A549 (cell line): ENCODE data around the gene PHPT1. TPM values are rescaled to one million over a fixed set of nuclear protein-coding genes. Genes with fewer than 3 reads are reported as not detected.
A peak's percentile ranks its signal among the peaks of the same experiment; 100 is the strongest.

Source experiments
- ATAC-seq, 2 experiments: fragments of 200-7000 bp in 1 of 2; fragments of >200 bp in 1 of 2; cut with Nextera tagmentation in 1 of 2; cut with Tn5 transposase in 1 of 2; 3 replicates each; pipeline versions ENCODE4 v1.8.0 to v1.9.1; 2018 to 2020; ENCODE audit warnings: mild to moderate bottlenecking in 1 of 2, moderate library complexity in 1 of 2
- CTCF ChIA-PET: fragments of 300-600 bp; sonication (Branson Sonifier 250); formaldehyde crosslinking; extraction: SDS; loops from one replicate; lab custom pipeline; 2021; ENCODE audit warnings: antibody characterized with exemption, inconsistent platforms; lab: Yijun Ruan, JAX
- POLR2A ChIA-PET: fragments of 350-600 bp; formaldehyde crosslinking; extraction: SDS; loops from one replicate; lab custom pipeline; 2021; ENCODE audit warnings: antibody characterized with exemption, inconsistent platforms; lab: Yijun Ruan, JAX
- DNase-seq, 2 experiments: peaks; one replicate each; pipeline versions ENCODE4 v3.0.0 to v3.0.0-alpha.2; 2011 to 2016; ENCODE audit warnings: low read depth in 1 of 2, low spot score in 1 of 2
- FAIRE-seq: peaks from 2 replicates; lab custom pipeline; 2011; peaks lifted over from hg19 to GRCh38; lab: Jason Lieb, UNC
- H3K27ac ChIP-seq, 2 experiments: fragments of >200 bp; sonication (Bioruptor Twin); formaldehyde crosslinking; 3 replicates each; pipeline ENCODE4 v1.5.1; 2016 to 2017
- H3K4me1 ChIP-seq: fragments of >200 bp; sonication (Bioruptor Twin); formaldehyde crosslinking; 3 replicates; pipeline ENCODE4 v1.6.1; 2016
- H3K4me2 ChIP-seq: fragments of >200 bp; sonication (Bioruptor Twin); formaldehyde crosslinking; 3 replicates; pipeline ENCODE4 v1.6.1; 2016
- H3K4me3 ChIP-seq: fragments of >200 bp; sonication (Bioruptor Twin); formaldehyde crosslinking; 3 replicates; pipeline ENCODE4 v1.5.1; 2016
- H3K9me3 ChIP-seq: fragments of >200 bp; sonication (Bioruptor Twin); formaldehyde crosslinking; 3 replicates; pipeline ENCODE4 v1.6.1; 2016
- ATOH8 ChIP-seq: fragments of 250-450 bp; sonication (Bioruptor Pico); IDR thresholded peaks from 2 replicates; pipeline ENCODE4 v1.5.0; 2020; ENCODE audit warnings: low read depth, mild to moderate bottlenecking, moderate library complexity
- CBX2 ChIP-seq: fragments of 200-600 bp; sonication (generic); IDR thresholded peaks from 2 replicates; pipeline ENCODE4 v1.6.1; 2016; ENCODE audit warnings: low read depth, mild to moderate bottlenecking, borderline replicate concordance
- CEBPB ChIP-seq, 2 experiments: fragments of >200 bp in 1 of 2; sonication (Bioruptor Twin) in 1 of 2; formaldehyde crosslinking in 1 of 2; IDR thresholded peaks; 2 replicates each; pipeline ENCODE4 v1.6.1; 2012 to 2016
- CHD2 ChIP-seq: fragments of 150-350 bp; IDR thresholded peaks from 2 replicates; pipeline ENCODE4 v1.6.1; 2014; ENCODE audit warnings: low read length; ENCODE audit not compliant: partially characterized antibody
- CHD4 ChIP-seq: fragments of 200-600 bp; sonication (generic); IDR thresholded peaks from 2 replicates; pipeline ENCODE4 v1.6.1; 2016; ENCODE audit warnings: antibody characterized with exemption, mild to moderate bottlenecking, borderline replicate concordance
- CTCF ChIP-seq: fragments of >200 bp; sonication (Bioruptor Twin); formaldehyde crosslinking; IDR thresholded peaks from 3 replicates; pipeline ENCODE4 v1.5.1; 2016
- E2F6 ChIP-seq: IDR thresholded peaks from 2 replicates; pipeline ENCODE4 v1.6.1; 2012; ENCODE audit warnings: low read depth, borderline replicate concordance
- EHF ChIP-seq: fragments of 250-450 bp; sonication (Bioruptor Pico); IDR thresholded peaks from 2 replicates; pipeline ENCODE4 v1.5.0; 2020; ENCODE audit warnings: mild to moderate bottlenecking
- EP300 ChIP-seq, 2 experiments: fragments of >200 bp; sonication (Bioruptor Twin); formaldehyde crosslinking; IDR thresholded peaks; 2 replicates in 1 of 2; 3 replicates in 1 of 2; pipeline ENCODE4 v1.6.1; 2016 to 2017
- FOSL2 ChIP-seq, 2 experiments: fragments of 450-650 bp in 1 of 2; fragments of >200 bp in 1 of 2; sonication (Bioruptor Twin) in 1 of 2; formaldehyde crosslinking; IDR thresholded peaks; 2 replicates each; pipeline versions ENCODE4 v1.5.0 to v1.6.1; 2016 to 2020; ENCODE audit warnings: mild to moderate bottlenecking in 1 of 2, moderate library complexity in 1 of 2
- FOXS1 ChIP-seq: fragments of 250-450 bp; sonication (Bioruptor Pico); IDR thresholded peaks from 2 replicates; pipeline ENCODE4 v1.5.0; 2020; ENCODE audit warnings: mild to moderate bottlenecking, moderate library complexity
- HDAC2 ChIP-seq: fragments of 200-600 bp; sonication (generic); IDR thresholded peaks from 2 replicates; pipeline ENCODE4 v1.6.1; 2016
- HES2 ChIP-seq: fragments of >200 bp; sonication (Bioruptor Twin); formaldehyde crosslinking; IDR thresholded peaks from 2 replicates; pipeline ENCODE4 v1.6.1; 2016
- HEYL ChIP-seq: fragments of 250-450 bp; sonication (Bioruptor Pico); IDR thresholded peaks from 2 replicates; pipeline ENCODE4 v1.8.0; 2021; ENCODE audit warnings: mild to moderate bottlenecking, moderate library complexity
- HMGXB4 ChIP-seq: fragments of 250-450 bp; sonication (Bioruptor Pico); IDR thresholded peaks from 2 replicates; pipeline ENCODE4 v1.5.0; 2021; ENCODE audit warnings: mild to moderate bottlenecking, moderate library complexity, borderline replicate concordance
- HOXA7 ChIP-seq: fragments of 250-450 bp; sonication (Bioruptor Pico); IDR thresholded peaks from 2 replicates; pipeline ENCODE4 v1.5.0; 2020; ENCODE audit warnings: mild to moderate bottlenecking, moderate library complexity
- HOXB13 ChIP-seq: fragments of 250-450 bp; sonication (Bioruptor Pico); IDR thresholded peaks from 2 replicates; pipeline ENCODE4 v1.5.0; 2020; ENCODE audit warnings: low read depth, mild to moderate bottlenecking, moderate library complexity
- HOXB5 ChIP-seq: fragments of 250-450 bp; sonication (Bioruptor Pico); IDR thresholded peaks from 2 replicates; pipeline ENCODE4 v1.5.0; 2020; ENCODE audit warnings: mild to moderate bottlenecking, moderate library complexity
- JUN ChIP-seq, 2 experiments: fragments of >200 bp; sonication (Bioruptor Twin); formaldehyde crosslinking; IDR thresholded peaks; 2 replicates in 1 of 2; 3 replicates in 1 of 2; pipeline ENCODE4 v1.6.1; 2016 to 2017
- KDM5A ChIP-seq: fragments of 200-600 bp; sonication (generic); IDR thresholded peaks from 2 replicates; pipeline ENCODE4 v1.6.1; 2016; ENCODE audit warnings: antibody characterized with exemption, mild to moderate bottlenecking
- MAX ChIP-seq: IDR thresholded peaks from 2 replicates; pipeline ENCODE4 v1.6.1; 2012
- MAZ ChIP-seq: fragments of 150-350 bp; IDR thresholded peaks from 2 replicates; pipeline ENCODE4 v1.6.1; 2014; ENCODE audit warnings: antibody characterized with exemption, low read depth, low read length, borderline replicate concordance
- MYC ChIP-seq: IDR thresholded peaks from 2 replicates; pipeline ENCODE4 v1.6.1; 2012; ENCODE audit warnings: mild to moderate bottlenecking, inconsistent platforms, low read length, improper control_type of control experiment, borderline replicate concordance
- NPAS2 ChIP-seq: fragments of 250-450 bp; sonication (Bioruptor Pico); IDR thresholded peaks from 2 replicates; pipeline ENCODE4 v1.8.0; 2022; ENCODE audit warnings: mild to moderate bottlenecking, moderate library complexity, borderline replicate concordance
- PBX3 ChIP-seq: IDR thresholded peaks from 2 replicates; pipeline ENCODE4 v1.6.1; 2012
- POLR2A ChIP-seq: IDR thresholded peaks from 2 replicates; pipeline ENCODE4 v1.6.1; 2012; ENCODE audit warnings: mild to moderate bottlenecking, low read length
- POLR2AphosphoS2 ChIP-seq: conservative IDR thresholded peaks from 2 replicates; pipeline ENCODE4 v1.6.1; 2012; ENCODE audit warnings: low read length, improper control_type of control experiment, inconsistent platforms
- RNF2 ChIP-seq: fragments of 200-600 bp; sonication (generic); IDR thresholded peaks from 2 replicates; pipeline ENCODE4 v1.6.1; 2016; ENCODE audit warnings: low read depth, mild to moderate bottlenecking, antibody characterized with exemption, moderate library complexity, borderline replicate concordance
- SMC3 ChIP-seq: fragments of >200 bp; sonication (Bioruptor Twin); formaldehyde crosslinking; IDR thresholded peaks from 3 replicates; pipeline ENCODE4 v1.6.1; 2018; ENCODE audit warnings: inconsistent platforms
- SREBF2 ChIP-seq: fragments of 450-650 bp; IDR thresholded peaks from 2 replicates; pipeline ENCODE4 v1.6.1; 2014; ENCODE audit warnings: mild to moderate bottlenecking, moderate library complexity
- TFCP2L1 ChIP-seq: fragments of 250-450 bp; sonication (Bioruptor Pico); IDR thresholded peaks from 2 replicates; pipeline ENCODE4 v1.5.0; 2021; ENCODE audit warnings: mild to moderate bottlenecking
- USF2 ChIP-seq: fragments of 450-650 bp; IDR thresholded peaks from 2 replicates; pipeline ENCODE4 v1.6.1; 2014; ENCODE audit warnings: antibody characterized with exemption
- WGBS: methylation state at CpG from one replicate; pipeline ENCODE4 v1.1.6; 2017; ENCODE audit errors: missing lambda C conversion rate; 5-methylcytosine and 5-hydroxymethylcytosine counted together
- polyA plus RNA-seq, 4 experiments: library from polyadenylated mRNA; depleted of rRNA in 3 of 4; stranded (reverse); fragments of >200 nt; fragmentation: RNase III in 1 of 4; extraction: RNeasy Plus Mini Kit Qiagen cat#74134 plus additional on column Dnase treatment in 1 of 4; gene quantifications; 2 replicates in 3 of 4; 3 replicates in 1 of 4; pipeline ENCODE4 v1.2.3, GENCODE V29; 2011 to 2017

PHPT1 gene
- polyA plus RNA-seq, 2 of the 4 experiments (the other 2 are of a cell fraction) = 123 to 234 TPM

- Histone ChIP-seq H3K9me3 (no peaks in the 10 kb centered on the region), H3K27ac (peak overlapping the region; percentile 97 to 98), H3K4me3 (no peak overlapping the region; the same call in 2 of the 3 replicates), H3K4me2 (peak overlapping the region; percentile 77), H3K4me1 (peaks cover 43% of the 10 kb centered on the region)
- CTCF ChIA-PET = interaction anchor here (1.0 to 14.7 kb wide), 14 partner anchors 9 to 153 kb away, joined by 3 to 139 read pairs (median 8); partner anchors contain the start of genes AJM1 and C8G
- FAIRE-seq (no peak), DNase-seq (peak; percentile 93 to 96), ATAC-seq (peak; percentile 57 to 66)
- POLR2A ChIA-PET = interaction anchor here (0.9 to 6.8 kb wide), 8 partner anchors 10 to 34 kb away, joined by 3 to 108 read pairs (median 4); partner anchors contain the start of gene EDF1
- WGBS = 10% methylated on average over 14 of the region's 19 CpGs
- TF ChIP-seq CHD4 (no peak), FOXS1 (CRISPR knock-in tag) (no peak), PBX3 (0 out of 2 replicates have a peak, but pooled peaks have one; percentile 29), HOXB13 (no peak), HOXA7 (CRISPR knock-in tag) (0 out of 2 replicates have a peak, but pooled peaks have one; percentile 24), SMC3 (peak; percentile 7; the same call in 1 of the 3 replicates), HOXB5 (CRISPR knock-in tag) (0 out of 2 replicates have a peak, but pooled peaks have one; percentile 28), NPAS2 (CRISPR knock-in tag) (no peak), HES2 (no peak), SREBF2 (no peak), ATOH8 (CRISPR knock-in tag) (no peak), MAX (peak; percentile 96), EHF (CRISPR knock-in tag) (no peak), CHD2 (peak; percentile 12), USF2 (peak; percentile 59), RNF2 (no peak), CEBPB (IDR thresholded peaks at IDR 0.05) (peak in 1 of 2 experiments; percentile 79; a peak in 2 of 4 replicates), TFCP2L1 (CRISPR knock-in tag) (no peak), HEYL (CRISPR knock-in tag) (no peak), HMGXB4 (CRISPR knock-in tag) (no peak), KDM5A (no peak), E2F6 (peak; percentile 75), EP300 (IDR thresholded peaks at IDR 0.05) (peak; percentile 32 to 77; a peak in 1 of 5 replicates), CBX2 (no peak), CTCF (no peak), POLR2AphosphoS2 (no peak), MAZ (no peak), POLR2A (peak; percentile 65; the same call in 1 of the 2 replicates), HDAC2 (no peak), JUN (IDR thresholded peaks at IDR 0.05) (peak in 1 of 2 experiments; percentile 85; a peak in 3 of 5 replicates), FOSL2 (IDR thresholded peaks at IDR 0.05) (peak; percentile 65), FOSL2 (CRISPR knock-in tag; IDR thresholded peaks at IDR 0.05) (peak; percentile 97), MYC (peak; percentile 88)
These were observed 33.1 kb downstream of the PHPT1 start for GRCh38 chr9:136882109-136882946.
